GM12872 (cell line): ENCODE data around the gene PCNX3.

Experiments
- TF ChIP-seq, protein P1 (sequence below): IDR thresholded peaks from 3 replicates; pipeline ENCODE4 v1.5.1; 2011; ENCODE audit warnings: low read depth, mild to moderate bottlenecking, low read length, moderate library complexity; ENCODE audit not compliant: insufficient read depth

Gene PCNX3

DNA sequence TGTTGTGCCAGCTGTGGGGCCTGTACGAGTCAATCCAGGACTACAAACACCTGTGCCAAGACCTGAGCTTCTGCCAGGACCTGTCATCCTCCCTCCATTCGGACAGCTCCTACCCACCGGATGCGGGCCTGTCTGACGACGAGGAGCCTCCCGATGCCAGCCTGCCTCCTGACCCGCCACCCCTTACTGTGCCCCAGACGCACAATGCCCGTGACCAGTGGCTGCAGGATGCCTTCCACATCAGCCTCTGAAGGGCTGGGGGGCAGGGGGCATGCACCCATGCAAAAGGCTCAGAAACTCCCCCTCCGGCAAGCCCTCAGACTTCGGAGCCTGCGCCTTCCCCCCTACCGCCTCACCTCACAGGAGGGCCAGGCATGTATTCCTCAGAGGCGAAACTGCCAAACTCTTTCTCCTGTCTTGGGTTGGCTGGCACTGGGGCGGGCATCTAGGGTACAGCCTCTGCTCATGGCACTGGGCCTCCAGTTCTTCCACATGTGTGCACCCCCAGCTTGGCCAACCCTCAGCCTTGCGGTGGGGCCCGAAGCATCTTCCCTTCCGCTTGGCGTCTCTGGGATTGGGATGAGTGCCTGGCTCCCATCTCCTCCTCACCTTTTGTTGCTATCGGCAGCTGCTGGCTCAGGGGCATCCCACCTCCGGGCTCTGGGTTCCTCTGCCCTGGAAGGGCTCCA is 42.0 kb upstream of the PCNX3 start:
- TF ChIP-seq, protein P1, sequence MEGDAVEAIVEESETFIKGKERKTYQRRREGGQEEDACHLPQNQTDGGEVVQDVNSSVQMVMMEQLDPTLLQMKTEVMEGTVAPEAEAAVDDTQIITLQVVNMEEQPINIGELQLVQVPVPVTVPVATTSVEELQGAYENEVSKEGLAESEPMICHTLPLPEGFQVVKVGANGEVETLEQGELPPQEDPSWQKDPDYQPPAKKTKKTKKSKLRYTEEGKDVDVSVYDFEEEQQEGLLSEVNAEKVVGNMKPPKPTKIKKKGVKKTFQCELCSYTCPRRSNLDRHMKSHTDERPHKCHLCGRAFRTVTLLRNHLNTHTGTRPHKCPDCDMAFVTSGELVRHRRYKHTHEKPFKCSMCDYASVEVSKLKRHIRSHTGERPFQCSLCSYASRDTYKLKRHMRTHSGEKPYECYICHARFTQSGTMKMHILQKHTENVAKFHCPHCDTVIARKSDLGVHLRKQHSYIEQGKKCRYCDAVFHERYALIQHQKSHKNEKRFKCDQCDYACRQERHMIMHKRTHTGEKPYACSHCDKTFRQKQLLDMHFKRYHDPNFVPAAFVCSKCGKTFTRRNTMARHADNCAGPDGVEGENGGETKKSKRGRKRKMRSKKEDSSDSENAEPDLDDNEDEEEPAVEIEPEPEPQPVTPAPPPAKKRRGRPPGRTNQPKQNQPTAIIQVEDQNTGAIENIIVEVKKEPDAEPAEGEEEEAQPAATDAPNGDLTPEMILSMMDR = no peak

DNA sequence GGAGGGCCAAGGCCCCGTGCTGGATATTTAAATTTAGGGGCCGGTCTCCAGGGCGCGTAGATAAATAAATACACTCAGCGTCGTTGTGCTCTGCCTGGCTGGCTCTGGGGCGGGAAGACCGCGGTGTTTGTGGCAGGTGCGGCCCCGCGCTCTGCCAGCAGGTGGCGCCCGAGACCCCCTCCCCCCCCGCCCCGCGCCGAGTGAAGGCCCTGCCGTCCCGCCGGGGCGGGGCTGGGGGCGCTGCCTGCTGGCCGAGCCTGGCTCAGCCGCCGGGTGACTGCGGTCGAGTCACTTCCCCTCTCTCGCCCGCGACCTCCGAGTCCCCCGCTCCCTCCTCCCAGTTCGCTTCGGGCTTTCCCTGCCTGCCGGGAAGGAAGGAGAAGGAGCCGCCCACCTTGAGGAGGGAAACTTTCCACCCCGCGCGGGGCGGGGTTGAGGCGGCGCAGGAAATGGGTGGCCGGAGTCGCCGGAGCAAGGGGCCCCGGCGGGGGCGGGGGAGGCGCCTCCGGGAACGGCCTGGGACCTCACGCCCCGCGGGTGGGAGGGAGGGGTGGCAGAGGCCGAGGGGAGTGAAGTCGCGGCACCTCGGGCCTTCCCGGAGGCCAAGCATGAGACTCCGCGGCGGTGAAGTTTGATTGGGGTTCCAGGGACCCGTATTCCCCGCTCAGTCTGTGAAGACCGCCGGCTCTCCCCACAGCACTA is 41.3 kb upstream of the PCNX3 start:
- TF ChIP-seq, protein P1 = peak; percentile 74

DNA sequence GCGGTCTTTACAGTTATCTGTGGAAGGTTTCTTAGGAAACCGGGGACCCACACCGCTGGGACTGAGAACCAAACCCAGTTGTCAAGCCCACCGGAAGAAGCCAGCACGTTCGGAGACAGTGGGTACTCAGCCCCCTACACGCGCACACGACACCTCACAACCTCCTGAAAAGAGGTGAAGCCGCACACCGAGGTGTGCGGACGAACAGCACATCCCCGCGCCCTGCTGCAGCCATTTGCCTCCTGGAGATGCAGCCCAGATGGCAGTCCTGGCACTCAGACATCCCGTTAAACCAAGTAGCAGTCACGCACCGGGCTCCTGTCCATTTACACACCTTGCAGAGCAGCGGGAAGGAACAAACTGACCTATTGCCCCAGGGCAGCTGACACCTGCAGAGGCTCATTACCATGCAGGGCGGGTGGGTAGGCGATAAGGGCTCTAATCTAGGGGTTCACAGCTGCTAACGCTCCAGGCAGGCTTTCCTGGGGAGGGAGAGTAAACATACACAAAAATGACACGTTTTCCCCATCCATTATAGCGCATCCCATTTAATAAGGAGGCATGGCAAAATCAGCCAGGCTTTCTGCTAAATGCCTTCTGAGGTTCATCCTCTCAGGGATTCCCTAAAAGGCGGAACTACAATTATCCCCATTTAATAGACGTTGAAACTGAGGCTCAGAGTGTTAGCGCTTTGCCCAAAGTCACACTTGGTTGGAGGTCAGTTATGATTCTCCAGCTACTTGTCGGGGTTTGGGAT is 40.6 kb upstream of the PCNX3 start:
- TF ChIP-seq, protein P1 = no peak

DNA sequence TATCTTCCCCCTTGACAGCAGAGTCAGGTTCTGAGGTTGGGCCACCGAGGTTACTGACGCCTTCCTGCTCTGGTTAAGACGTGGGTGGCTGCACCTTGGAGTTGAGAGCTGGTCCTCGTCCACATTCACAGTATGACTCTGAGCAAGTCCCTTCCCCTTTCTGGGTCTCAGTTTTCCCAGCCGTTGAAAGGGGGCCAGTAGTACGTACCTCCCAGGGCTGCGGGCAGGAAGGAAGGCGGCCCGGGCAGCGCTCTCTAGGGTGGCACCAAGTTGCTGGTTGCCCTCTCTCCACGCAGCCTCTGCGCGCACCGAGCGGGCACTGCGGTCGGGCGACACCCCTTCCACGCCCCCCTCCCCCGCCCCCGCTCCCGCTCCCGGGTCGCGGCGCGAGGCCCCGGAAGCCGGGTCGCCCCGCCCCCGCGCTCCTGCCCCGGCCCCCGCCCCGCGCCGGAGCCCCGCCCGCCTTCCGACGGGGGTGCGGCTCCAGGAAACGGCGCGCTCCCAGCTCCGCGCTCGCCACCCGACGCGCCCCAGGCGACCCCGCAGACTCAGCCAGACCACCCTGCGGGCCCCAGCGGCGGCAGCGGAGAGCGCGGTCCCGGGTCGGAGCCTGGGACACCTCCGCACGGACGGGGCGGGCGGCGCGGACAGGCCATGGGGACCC is 39.9 kb upstream of the PCNX3 start, which contains the start of gene EHBP1L1:
Gene EHBP1L1, plus strand, starts transcription at position 486 of the 664 bp plus-strand sequence. CDS start 250 bp downstream, outside the sequence.
- TF ChIP-seq, protein P1 = no peak

DNA sequence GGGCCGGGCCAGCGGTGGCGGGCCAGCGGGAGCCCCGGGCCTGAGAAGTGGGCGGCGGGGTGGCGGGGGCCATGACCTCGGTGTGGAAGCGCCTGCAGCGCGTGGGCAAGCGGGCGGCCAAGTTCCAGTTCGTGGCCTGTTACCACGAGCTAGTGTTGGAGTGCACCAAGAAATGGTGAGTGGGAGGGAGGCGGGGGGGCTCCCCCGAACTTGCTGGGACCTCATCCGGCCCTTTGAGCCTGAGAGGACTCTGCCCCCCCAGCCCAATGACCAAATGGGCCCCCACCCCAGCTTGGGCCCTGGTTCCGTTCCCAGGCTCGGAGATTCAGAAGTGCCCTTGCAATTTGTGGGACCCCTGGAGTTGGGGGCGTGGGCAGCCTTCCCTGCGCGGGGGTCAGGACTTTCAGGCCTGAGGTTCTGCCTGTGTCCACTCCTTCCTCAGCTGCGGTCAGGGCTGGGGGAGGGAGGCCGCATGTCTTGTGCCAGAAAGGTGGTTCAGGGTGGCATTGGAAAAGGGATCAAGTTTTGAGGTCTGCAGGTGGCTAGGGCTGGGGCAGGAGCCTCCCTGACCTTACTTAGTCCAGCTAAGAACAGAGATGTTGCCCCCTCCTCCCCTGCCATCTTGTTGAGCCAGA is 39.2 kb upstream of the PCNX3 start:
- TF ChIP-seq, protein P1 = no peak

DNA sequence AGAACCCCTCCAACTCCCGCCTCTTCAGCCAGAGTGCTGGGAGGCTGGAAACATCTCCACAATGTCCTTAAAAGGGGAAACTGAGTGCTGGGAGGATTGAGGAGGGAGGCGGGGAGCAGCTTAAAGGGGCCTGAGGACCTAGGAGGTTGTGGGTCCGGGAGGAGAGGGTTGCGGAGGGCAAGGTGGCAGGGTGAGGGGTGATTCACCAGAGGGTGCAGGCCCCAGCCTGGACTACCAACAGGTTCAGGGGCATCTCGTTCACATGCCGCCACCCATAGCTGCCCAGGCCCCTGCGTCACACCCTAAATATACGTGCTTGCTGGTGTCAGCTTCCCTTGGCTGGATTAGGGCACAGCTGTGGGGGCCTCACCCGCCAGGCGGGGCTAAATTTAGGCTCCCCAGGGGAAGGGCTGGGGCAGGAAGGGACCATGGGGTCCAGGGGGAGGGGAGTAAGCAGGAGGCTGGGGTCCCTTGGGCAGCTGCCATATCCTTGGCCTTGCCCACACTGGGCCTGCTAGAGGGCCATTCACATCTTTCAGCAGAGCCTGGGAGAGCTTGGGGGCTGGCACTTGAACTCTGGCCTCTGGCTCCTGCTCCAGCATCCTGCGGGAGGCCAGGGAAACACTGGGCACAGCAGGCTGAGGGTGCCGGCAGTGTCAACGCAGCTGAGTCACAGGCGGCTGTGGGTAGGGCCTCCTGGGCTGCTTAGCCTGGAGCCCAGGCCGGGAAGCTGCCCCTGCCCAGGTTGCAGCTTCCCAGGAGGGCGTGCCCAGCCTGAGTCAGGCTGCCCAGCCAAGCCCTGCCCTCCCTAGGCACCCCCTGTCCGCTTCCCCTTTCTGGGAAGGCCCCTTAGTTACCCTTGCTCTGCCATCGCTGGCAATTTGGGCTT is 38.5 kb upstream of the PCNX3 start:
- TF ChIP-seq, protein P1 = no peak
